HL-60 (cell line): ENCODE data around the gene FGF18.

ENCODE experiments used
- DNase-seq, 2 experiments: peaks; one replicate each; pipeline ENCODE4 v3.0.0-alpha.2; 2010 to 2020; ENCODE audit warnings: low read depth in 1 of 2, low spot score in 1 of 2
- H3K27ac ChIP-seq: fragments of 250-450 bp; sonication (Bioruptor Pico); replicated peaks from 2 replicates; pipeline ENCODE4 v1.5.1; 2020; ENCODE audit warnings: mild to moderate bottlenecking, moderate library complexity
- H3K27me3 ChIP-seq: fragments of 250-450 bp; sonication (Bioruptor Pico); 2 replicates; pipeline ENCODE4 v1.5.1; 2021; ENCODE audit warnings: mild to moderate bottlenecking, moderate library complexity; ENCODE audit not compliant: insufficient read depth, poor library complexity, severe bottlenecking
- H3K4me3 ChIP-seq: replicated peaks from 2 replicates; pipeline ENCODE4 v1.5.1; 2011; ENCODE audit warnings: mild to moderate bottlenecking, control low read depth, low read length; ENCODE audit not compliant: insufficient read depth
- GABPA ChIP-seq: IDR thresholded peaks from 2 replicates; pipeline ENCODE4 v1.6.1; 2012; ENCODE audit warnings: low read depth
- POLR2AphosphoS5 ChIP-seq: IDR thresholded peaks from 2 replicates; pipeline ENCODE4 v1.6.1; 2012; ENCODE audit warnings: low read depth
- SPI1 ChIP-seq: IDR thresholded peaks from 2 replicates; pipeline ENCODE4 v1.6.1; 2012; ENCODE audit warnings: low read depth, mild to moderate bottlenecking, borderline replicate concordance
- TF ChIP-seq, protein P1 (sequence below): IDR thresholded peaks from one replicate; pipeline ENCODE4 v1.5.1; 2011; ENCODE audit warnings: low read length, control low read depth, inconsistent platforms; ENCODE audit not compliant: insufficient read depth
- TF ChIP-seq, protein P2 (sequence below): IDR thresholded peaks from 2 replicates; pipeline ENCODE4 v1.6.1; 2012; ENCODE audit warnings: low read depth; ENCODE audit not compliant: insufficient replicate concordance

FGF18 gene

DNA sequence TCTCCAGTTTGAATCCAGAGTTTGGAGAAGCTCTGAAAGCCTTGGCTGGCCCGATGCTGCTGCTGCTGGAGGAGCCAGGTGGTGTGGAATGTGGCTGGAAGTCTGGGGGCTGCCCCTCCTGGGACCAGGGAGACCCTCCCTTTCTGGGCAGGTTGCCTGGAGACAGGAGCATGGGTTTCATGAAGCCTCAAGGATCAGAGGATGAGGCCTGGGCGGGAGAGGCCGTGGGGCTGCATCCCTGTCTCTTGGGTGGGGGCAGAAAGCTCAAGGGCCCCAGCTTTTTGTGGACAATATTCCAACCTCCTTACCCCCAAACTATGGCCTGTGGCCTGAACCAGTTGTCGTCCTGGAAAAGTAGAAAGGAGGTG, 10.1 kb downstream of the FGF18 start:
- TF ChIP-seq, protein P1, sequence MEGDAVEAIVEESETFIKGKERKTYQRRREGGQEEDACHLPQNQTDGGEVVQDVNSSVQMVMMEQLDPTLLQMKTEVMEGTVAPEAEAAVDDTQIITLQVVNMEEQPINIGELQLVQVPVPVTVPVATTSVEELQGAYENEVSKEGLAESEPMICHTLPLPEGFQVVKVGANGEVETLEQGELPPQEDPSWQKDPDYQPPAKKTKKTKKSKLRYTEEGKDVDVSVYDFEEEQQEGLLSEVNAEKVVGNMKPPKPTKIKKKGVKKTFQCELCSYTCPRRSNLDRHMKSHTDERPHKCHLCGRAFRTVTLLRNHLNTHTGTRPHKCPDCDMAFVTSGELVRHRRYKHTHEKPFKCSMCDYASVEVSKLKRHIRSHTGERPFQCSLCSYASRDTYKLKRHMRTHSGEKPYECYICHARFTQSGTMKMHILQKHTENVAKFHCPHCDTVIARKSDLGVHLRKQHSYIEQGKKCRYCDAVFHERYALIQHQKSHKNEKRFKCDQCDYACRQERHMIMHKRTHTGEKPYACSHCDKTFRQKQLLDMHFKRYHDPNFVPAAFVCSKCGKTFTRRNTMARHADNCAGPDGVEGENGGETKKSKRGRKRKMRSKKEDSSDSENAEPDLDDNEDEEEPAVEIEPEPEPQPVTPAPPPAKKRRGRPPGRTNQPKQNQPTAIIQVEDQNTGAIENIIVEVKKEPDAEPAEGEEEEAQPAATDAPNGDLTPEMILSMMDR: no peak
- TF ChIP-seq GABPA (no peak), SPI1 (no peak), POLR2AphosphoS5 (no peak)
- TF ChIP-seq, protein P2, sequence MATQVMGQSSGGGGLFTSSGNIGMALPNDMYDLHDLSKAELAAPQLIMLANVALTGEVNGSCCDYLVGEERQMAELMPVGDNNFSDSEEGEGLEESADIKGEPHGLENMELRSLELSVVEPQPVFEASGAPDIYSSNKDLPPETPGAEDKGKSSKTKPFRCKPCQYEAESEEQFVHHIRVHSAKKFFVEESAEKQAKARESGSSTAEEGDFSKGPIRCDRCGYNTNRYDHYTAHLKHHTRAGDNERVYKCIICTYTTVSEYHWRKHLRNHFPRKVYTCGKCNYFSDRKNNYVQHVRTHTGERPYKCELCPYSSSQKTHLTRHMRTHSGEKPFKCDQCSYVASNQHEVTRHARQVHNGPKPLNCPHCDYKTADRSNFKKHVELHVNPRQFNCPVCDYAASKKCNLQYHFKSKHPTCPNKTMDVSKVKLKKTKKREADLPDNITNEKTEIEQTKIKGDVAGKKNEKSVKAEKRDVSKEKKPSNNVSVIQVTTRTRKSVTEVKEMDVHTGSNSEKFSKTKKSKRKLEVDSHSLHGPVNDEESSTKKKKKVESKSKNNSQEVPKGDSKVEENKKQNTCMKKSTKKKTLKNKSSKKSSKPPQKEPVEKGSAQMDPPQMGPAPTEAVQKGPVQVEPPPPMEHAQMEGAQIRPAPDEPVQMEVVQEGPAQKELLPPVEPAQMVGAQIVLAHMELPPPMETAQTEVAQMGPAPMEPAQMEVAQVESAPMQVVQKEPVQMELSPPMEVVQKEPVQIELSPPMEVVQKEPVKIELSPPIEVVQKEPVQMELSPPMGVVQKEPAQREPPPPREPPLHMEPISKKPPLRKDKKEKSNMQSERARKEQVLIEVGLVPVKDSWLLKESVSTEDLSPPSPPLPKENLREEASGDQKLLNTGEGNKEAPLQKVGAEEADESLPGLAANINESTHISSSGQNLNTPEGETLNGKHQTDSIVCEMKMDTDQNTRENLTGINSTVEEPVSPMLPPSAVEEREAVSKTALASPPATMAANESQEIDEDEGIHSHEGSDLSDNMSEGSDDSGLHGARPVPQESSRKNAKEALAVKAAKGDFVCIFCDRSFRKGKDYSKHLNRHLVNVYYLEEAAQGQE: no peak
- no peaks in the 10 kb centered on the region for H3K27me3 ChIP-seq
- no peak overlapping the region for H3K4me3 ChIP-seq
- H3K27ac ChIP-seq: no peak overlapping the region
- DNase-seq: no peak

GRCh38 chr5:171431251-171431777, 11.9 kb downstream of the FGF18 start:
- DNase-seq: no peak
- Histone ChIP-seq H3K27me3 (no peaks in the 10 kb centered on the region), H3K27ac (no peak overlapping the region), H3K4me3 (no peak overlapping the region)
- TF ChIP-seq, protein P2: no peak
- TF ChIP-seq, protein P1: no peak
- no peak for TF ChIP-seq SPI1
- TF ChIP-seq GABPA: no peak

- DNase-seq: no peak
- Histone ChIP-seq H3K4me3 (no peak overlapping the region), H3K27ac (no peak overlapping the region), H3K27me3 (no peaks in the 10 kb centered on the region)
- TF ChIP-seq, protein P2: no peak
- TF ChIP-seq GABPA (no peak), SPI1 (no peak), POLR2AphosphoS5 (no peak)
- TF ChIP-seq, protein P1: no peak
These were observed 12.6 kb downstream of the FGF18 start for GRCh38 chr5:171432076-171432475.
